ENCODE data around the gene MVD. TPM values are rescaled to one million over a fixed set of nuclear protein-coding genes. Genes with fewer than 3 reads are reported as not detected.

MVD gene
- total RNA-seq, 4 donors from 2014 or later: 27.0 to 32.4 (median 29.3) TPM

- peak; percentile 98 for DNase-seq (ENCODE audit: extremely low spot score)
- Histone ChIP-seq H3K4me3 (peak overlapping the region in 3 of 4 donors; percentile 5 to 22 (median 9)), H3K27ac (replicated peaks in 1 of 4) (peak overlapping the region; percentile 48 to 63 (median 55)), H3K4me1 (peaks cover 45 to 59% (median 58%) of the 10 kb centered on the region in 4 donors), H3K9me3 (no peaks in the 10 kb centered on the region), H3K27me3 (no peaks in the 10 kb centered on the region), H3K36me3 (peaks cover 19 to 72% (median 54%) of the 10 kb centered on the region in 4 donors)
- WGBS: 68% methylated on average over 10 of the region's 42 CpGs
- intact Hi-C loops (cut with DNase I): no loop called here
- TF ChIP-seq CTCF (IDR thresholded peaks at IDR 0.05) (no peak), POLR2AphosphoS5 (IDR thresholded peaks at IDR 0.05) (peak in 1 of 2 donors; percentile 37), EP300 (IDR thresholded peaks at IDR 0.05) (no peak), POLR2A (IDR thresholded peaks at IDR 0.05; ENCODE audit: low read depth) (no peak)
Observed at GRCh38 chr16:88700636-88701482, 38.0 kb upstream of the MVD start.

GRCh38 chr16:88700322-88700635 is 37.4 kb upstream of the MVD start:
- TF ChIP-seq CTCF (IDR thresholded peaks at IDR 0.05) (no peak), POLR2A (IDR thresholded peaks at IDR 0.05; ENCODE audit: low read depth) (no peak), POLR2AphosphoS5 (IDR thresholded peaks at IDR 0.05) (no peak), EP300 (IDR thresholded peaks at IDR 0.05) (no peak)
- Histone ChIP-seq H3K27ac (replicated peaks in 1 of 4) (peak overlapping the region in 2 of 4 donors; percentile 62 to 63), H3K4me3 (peak overlapping the region in 1 of 4 donors; percentile 22)

GRCh38 chr16:88699180-88699579 is 36.3 kb upstream of the MVD start:
- Histone ChIP-seq H3K27ac (replicated peaks in 1 of 4) (no peak overlapping the region), H3K9me3 (no peaks in the 10 kb centered on the region), H3K4me3 (no peak overlapping the region), H3K36me3 (peaks cover 19 to 76% (median 61%) of the 10 kb centered on the region in 4 donors), H3K27me3 (no peaks in the 10 kb centered on the region), H3K4me1 (peaks cover 31 to 44% (median 43%) of the 10 kb centered on the region in 4 donors)
- DNase-seq (ENCODE audit: extremely low spot score): no peak
- intact Hi-C loops (cut with DNase I): no loop called here
- TF ChIP-seq POLR2A (IDR thresholded peaks at IDR 0.05; ENCODE audit: low read depth): no peak
- TF ChIP-seq CTCF (IDR thresholded peaks at IDR 0.05): no peak
- no peak for TF ChIP-seq EP300 (IDR thresholded peaks at IDR 0.05)
- no peak for TF ChIP-seq POLR2AphosphoS5 (IDR thresholded peaks at IDR 0.05)
- 92% methylated on average over 2 of the region's 16 CpGs for WGBS

More at GRCh38 chr16:88700322-88700635, 37.4 kb upstream of the MVD start:
- H3K36me3 ChIP-seq: peaks cover 19 to 76% (median 59%) of the 10 kb centered on the region in 4 donors
- H3K9me3 ChIP-seq: no peaks in the 10 kb centered on the region
- 72% methylated on average over 10 of the region's 14 CpGs for WGBS
- DNase-seq (ENCODE audit: extremely low spot score): no peak
- intact Hi-C loops (cut with DNase I): no loop called here
- H3K4me1 ChIP-seq: peaks cover 42 to 55% (median 54%) of the 10 kb centered on the region in 4 donors
- H3K27me3 ChIP-seq: no peaks in the 10 kb centered on the region

- Histone ChIP-seq H3K4me1 (peaks cover 28 to 39% (median 38%) of the 10 kb centered on the region in 4 donors), H3K9me3 (no peaks in the 10 kb centered on the region), H3K27ac (replicated peaks in 1 of 4) (no peak overlapping the region), H3K27me3 (no peaks in the 10 kb centered on the region), H3K36me3 (peaks cover 19 to 76% (median 61%) of the 10 kb centered on the region in 4 donors), H3K4me3 (no peak overlapping the region)
- WGBS: 96% methylated on average over 9 of the region's 25 CpGs
- no peak for TF ChIP-seq POLR2A (IDR thresholded peaks at IDR 0.05; ENCODE audit: low read depth)
- TF ChIP-seq CTCF (IDR thresholded peaks at IDR 0.05): no peak
- no peak for TF ChIP-seq EP300 (IDR thresholded peaks at IDR 0.05)
- no peak for TF ChIP-seq POLR2AphosphoS5 (IDR thresholded peaks at IDR 0.05)
- intact Hi-C loops (cut with DNase I): no loop called here
- DNase-seq (ENCODE audit: extremely low spot score): no peak
Observed at GRCh38 chr16:88698646-88699045, 35.8 kb upstream of the MVD start.
